ENCODE data around the gene DLG1.

GRCh38 chr3:197259096-197259495 is 39.3 kb downstream of the DLG1 start:
- TF ChIP-seq CTCF (IDR thresholded peaks at IDR 0.05) = no peak
- no peak for TF ChIP-seq POLR2A (IDR thresholded peaks at IDR 0.05)
